Mesenchymal stem cell (in vitro differentiated cells and primary cell): ENCODE data around the gene LOX.

Source experiments
- DNase-seq: peaks from one replicate; pipeline ENCODE4 v3.0.0-alpha.2; 2013
- H2AFZ ChIP-seq: one replicate; pipeline ENCODE4 v1.6.1; 2013; ENCODE audit warnings: low read depth, mild to moderate bottlenecking, control low read depth, inconsistent platforms, low read length, moderate library complexity
- H2AK5ac ChIP-seq: 2 replicates; pipeline ENCODE4 v1.6.1; 2013; ENCODE audit warnings: low read length, moderate library complexity, mild to moderate bottlenecking, inconsistent platforms; ENCODE audit not compliant: severe bottlenecking
- H2BK120ac ChIP-seq: one replicate; pipeline ENCODE4 v1.6.1; 2013; ENCODE audit warnings: low read depth, mild to moderate bottlenecking, inconsistent platforms, low read length, moderate library complexity
- H2BK12ac ChIP-seq, 2 experiments: one replicate each; pipeline ENCODE4 v1.6.1; 2013; ENCODE audit warnings: inconsistent platforms in 2 of 2, low read length in 2 of 2, mild to moderate bottlenecking in 2 of 2, moderate library complexity in 2 of 2, control low read depth in 1 of 2
- H2BK15ac ChIP-seq: one replicate; pipeline ENCODE4 v1.6.1; 2013; ENCODE audit warnings: mild to moderate bottlenecking, low read depth, inconsistent platforms; ENCODE audit not compliant: poor library complexity, severe bottlenecking
- H2BK5ac ChIP-seq: 2 replicates; pipeline ENCODE4 v1.6.1; 2013; ENCODE audit warnings: low read depth, mild to moderate bottlenecking, low read length, control low read depth, inconsistent platforms; ENCODE audit not compliant: poor library complexity, severe bottlenecking
- H3K14ac ChIP-seq, 2 experiments: one replicate each; pipeline ENCODE4 v1.6.1; 2013; ENCODE audit warnings: inconsistent platforms in 2 of 2, low read length in 2 of 2, control low read depth in 1 of 2, mild to moderate bottlenecking in 1 of 2, moderate library complexity in 1 of 2
- H3K18ac ChIP-seq, 2 experiments: one replicate each; pipeline ENCODE4 v1.6.1; 2013; ENCODE audit warnings: inconsistent platforms in 2 of 2, low read length in 2 of 2, control low read depth in 1 of 2, low read depth in 1 of 2, mild to moderate bottlenecking in 1 of 2
- H3K23ac ChIP-seq, 2 experiments: one replicate each; pipeline ENCODE4 v1.6.1; 2013; ENCODE audit warnings: inconsistent platforms in 2 of 2, low read length in 2 of 2, mild to moderate bottlenecking in 2 of 2, moderate library complexity in 2 of 2, control low read depth in 1 of 2
- H3K27ac ChIP-seq: 2 replicates; pipeline ENCODE4 v1.5.1; 2013; ENCODE audit warnings: mild to moderate bottlenecking, moderate library complexity, low read length, control low read depth, inconsistent platforms; ENCODE audit not compliant: poor library complexity, severe bottlenecking
- H3K27me3 ChIP-seq, 2 experiments: 2 replicates each; pipeline versions ENCODE4 v1.6.1 to v1.7.0; 2013; ENCODE audit warnings: low read length in 2 of 2, mild to moderate bottlenecking in 2 of 2, moderate library complexity in 2 of 2, control low read depth in 1 of 2, inconsistent platforms in 1 of 2; ENCODE audit not compliant: control insufficient read depth in 1 of 2, insufficient read depth in 1 of 2
- H3K36me3 ChIP-seq, 2 experiments: 2 replicates each; pipeline versions ENCODE4 v1.6.1 to v1.7.0; 2013; ENCODE audit warnings: low read length in 2 of 2, control low read depth in 1 of 2, inconsistent platforms in 1 of 2, low read depth in 1 of 2, mild to moderate bottlenecking in 1 of 2; ENCODE audit not compliant: insufficient read depth in 2 of 2, control insufficient read depth in 1 of 2
- H3K4ac ChIP-seq, 2 experiments: one replicate each; pipeline ENCODE4 v1.6.1; 2013; ENCODE audit warnings: inconsistent platforms in 2 of 2, low read length in 2 of 2, mild to moderate bottlenecking in 2 of 2, moderate library complexity in 2 of 2, control low read depth in 1 of 2, low read depth in 1 of 2
- H3K4me1 ChIP-seq: 2 replicates; pipeline ENCODE4 v1.6.1; 2013; ENCODE audit warnings: low read depth, low read length, control low read depth; ENCODE audit not compliant: control insufficient read depth, insufficient read depth
- H3K4me2 ChIP-seq: 2 replicates; pipeline ENCODE4 v1.6.1; 2013; ENCODE audit warnings: low read length, mild to moderate bottlenecking, inconsistent platforms; ENCODE audit not compliant: poor library complexity, severe bottlenecking
- H3K4me3 ChIP-seq, 2 experiments: 2 replicates each; pipeline versions ENCODE4 v1.5.1 to v1.7.0; 2013; ENCODE audit warnings: low read length in 2 of 2, mild to moderate bottlenecking in 2 of 2, control low read depth in 1 of 2, low read depth in 1 of 2; ENCODE audit not compliant: insufficient read depth in 1 of 2
- H3K79me1 ChIP-seq: replicated peaks from 2 replicates; pipeline ENCODE4 v1.6.1; 2013; ENCODE audit warnings: mild to moderate bottlenecking, control low read depth, low read length, inconsistent platforms; ENCODE audit not compliant: poor library complexity, severe bottlenecking
- H3K9ac ChIP-seq: 2 replicates; pipeline ENCODE4 v1.7.0; 2013; ENCODE audit warnings: mild to moderate bottlenecking, low read length, moderate library complexity
- H3K9me3 ChIP-seq: 2 replicates; pipeline ENCODE4 v1.7.0; 2013; ENCODE audit warnings: mild to moderate bottlenecking, low read length; ENCODE audit not compliant: control insufficient read depth
- H4K8ac ChIP-seq: one replicate; pipeline ENCODE4 v1.6.1; 2013; ENCODE audit warnings: inconsistent platforms, mild to moderate bottlenecking, low read length, moderate library complexity
- H4K91ac ChIP-seq: one replicate; pipeline ENCODE4 v1.6.1; 2013; ENCODE audit warnings: mild to moderate bottlenecking, low read length, inconsistent platforms
- WGBS: methylation state at CpG from one replicate; pipeline ENCODE4 v1.1.7; 2013; ENCODE audit warnings: mixed read lengths; 5-methylcytosine and 5-hydroxymethylcytosine counted together

Gene LOX

DNA sequence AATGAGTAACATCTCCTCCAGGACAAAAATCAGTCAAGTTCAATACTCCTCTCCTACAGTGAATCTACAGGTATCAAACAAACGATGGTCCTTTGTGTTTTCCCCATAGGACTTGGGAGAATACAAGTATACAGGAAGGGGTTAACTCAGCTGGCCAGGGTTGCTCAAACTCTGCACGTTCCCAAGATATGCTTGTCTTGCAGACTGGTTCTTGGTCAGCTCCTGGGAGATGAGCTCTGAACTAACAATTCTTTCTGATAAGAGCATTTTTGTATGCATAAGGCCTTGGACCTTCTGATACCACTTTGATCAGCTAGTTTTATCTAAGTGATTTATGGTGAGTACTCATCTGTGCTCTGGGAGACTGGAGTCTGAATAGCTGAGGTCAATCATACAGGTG lies 42.1 kb downstream of the LOX start:
- Histone ChIP-seq H2AFZ (no peak overlapping the region), H3K9me3 (no peaks in the 10 kb centered on the region), H3K4me1 (no peaks in the 10 kb centered on the region), H4K91ac (no peak overlapping the region), H2BK5ac (no peak overlapping the region), H3K27ac (no peak overlapping the region), H3K4me2 (no peak overlapping the region), H3K4me3 (no peak overlapping the region), H2AK5ac (no peak overlapping the region), H2BK120ac (no peak overlapping the region), H4K8ac (no peak overlapping the region), H3K23ac (no peak overlapping the region), H2BK15ac (no peak overlapping the region), H3K14ac (no peak overlapping the region), H3K27me3 (no peaks in the 10 kb centered on the region), H3K79me1 (peaks cover 2% of the 10 kb centered on the region), H3K4ac (no peak overlapping the region), H3K9ac (no peak overlapping the region), H2BK12ac (no peak overlapping the region), H3K18ac (no peak overlapping the region), H3K36me3 (peaks cover 0 to 19% of the 10 kb centered on the region in 2 experiments)
- WGBS = 49% methylated on average over 2 of the region's 2 CpGs
- no peak for DNase-seq

DNA sequence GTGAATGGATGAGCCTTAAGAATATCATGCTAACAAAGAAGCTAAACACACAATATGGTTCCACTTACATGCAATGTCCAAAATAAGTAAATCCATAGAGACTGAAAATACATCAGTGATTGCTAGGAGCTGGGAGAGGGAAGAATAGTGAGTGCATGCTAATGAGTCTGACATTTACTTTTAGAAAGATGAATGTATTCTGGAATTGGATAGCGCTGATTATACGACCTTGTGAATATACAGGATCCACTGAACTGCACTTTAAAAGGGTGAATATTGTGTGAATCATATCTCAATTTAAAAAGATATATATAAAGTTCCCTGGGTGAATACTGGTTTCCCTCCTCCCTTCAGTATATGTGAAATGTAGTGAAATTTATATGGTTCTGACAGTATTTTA lies 46.2 kb downstream of the LOX start:
- no peak for DNase-seq
- no peak overlapping the region for H3K4ac ChIP-seq
- H3K23ac ChIP-seq = no peak overlapping the region
- no peak overlapping the region for H2AFZ ChIP-seq
- H4K8ac ChIP-seq = no peak overlapping the region
- H3K4me1 ChIP-seq = no peaks in the 10 kb centered on the region
- H3K36me3 ChIP-seq = peaks cover 2 to 30% of the 10 kb centered on the region in 2 experiments
- no peak overlapping the region for H3K27ac ChIP-seq
- H3K9ac ChIP-seq = no peak overlapping the region
- no peak overlapping the region for H3K18ac ChIP-seq
- no peak overlapping the region for H2AK5ac ChIP-seq
- WGBS = no CpG with 5 or more reads among the region's 2 CpGs
- no peaks in the 10 kb centered on the region for H3K9me3 ChIP-seq
- peaks cover 7% of the 10 kb centered on the region for H3K79me1 ChIP-seq
- H2BK5ac ChIP-seq = no peak overlapping the region
- no peak overlapping the region for H3K4me2 ChIP-seq
- no peak overlapping the region for H4K91ac ChIP-seq
- H3K27me3 ChIP-seq = no peaks in the 10 kb centered on the region
- H2BK12ac ChIP-seq = no peak overlapping the region
- no peak overlapping the region for H3K14ac ChIP-seq
- H3K4me3 ChIP-seq = no peak overlapping the region
- no peak overlapping the region for H2BK15ac ChIP-seq
- no peak overlapping the region for H2BK120ac ChIP-seq

- Histone ChIP-seq H4K91ac (no peak overlapping the region), H2BK12ac (no peak overlapping the region), H2BK5ac (no peak overlapping the region), H4K8ac (no peak overlapping the region), H2BK15ac (no peak overlapping the region), H2AFZ (no peak overlapping the region), H3K4me2 (no peak overlapping the region), H3K14ac (no peak overlapping the region), H2AK5ac (no peak overlapping the region), H3K4ac (no peak overlapping the region), H3K4me1 (no peaks in the 10 kb centered on the region), H3K27ac (no peak overlapping the region), H3K79me1 (peaks cover 7% of the 10 kb centered on the region), H3K23ac (no peak overlapping the region), H3K4me3 (no peak overlapping the region), H3K36me3 (peaks cover 2 to 27% of the 10 kb centered on the region in 2 experiments), H3K9me3 (no peaks in the 10 kb centered on the region), H2BK120ac (no peak overlapping the region), H3K18ac (no peak overlapping the region), H3K9ac (no peak overlapping the region), H3K27me3 (no peaks in the 10 kb centered on the region)
- DNase-seq = peak; percentile 29
Observed at GRCh38 chr5:122030251-122030650, 47.8 kb downstream of the LOX start.

DNA sequence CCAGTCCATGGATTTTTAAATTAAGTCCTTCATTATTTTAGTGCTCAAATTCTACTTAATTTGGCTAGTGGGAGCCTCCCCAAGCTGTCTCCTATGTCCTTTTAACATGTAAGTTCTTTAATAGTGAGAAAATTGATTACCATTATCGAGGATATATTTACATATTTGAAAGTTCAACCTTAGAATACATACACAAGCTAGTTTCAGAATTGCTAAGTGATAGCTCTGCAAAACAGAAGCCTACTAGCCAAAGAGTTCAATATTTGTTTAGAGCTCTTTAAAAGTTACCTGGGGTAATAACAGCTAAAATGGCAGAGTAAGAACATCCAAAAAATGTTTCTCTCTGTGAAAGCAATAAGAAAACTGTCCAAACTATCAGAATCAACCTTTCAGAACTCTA lies 48.2 kb downstream of the LOX start:
- H2BK120ac ChIP-seq = no peak overlapping the region
- no peak overlapping the region for H4K8ac ChIP-seq
- H2AK5ac ChIP-seq = no peak overlapping the region
- H2BK15ac ChIP-seq = no peak overlapping the region
- no peak overlapping the region for H2BK12ac ChIP-seq
- no peak overlapping the region for H3K9ac ChIP-seq
- no peak overlapping the region for H3K27ac ChIP-seq
- no peak overlapping the region for H2BK5ac ChIP-seq
- H3K18ac ChIP-seq = no peak overlapping the region
- H4K91ac ChIP-seq = no peak overlapping the region
- H2AFZ ChIP-seq = no peak overlapping the region
- H3K4me3 ChIP-seq = no peak overlapping the region
- H3K9me3 ChIP-seq = no peaks in the 10 kb centered on the region
- H3K4ac ChIP-seq = no peak overlapping the region
- DNase-seq = no peak
- no peaks in the 10 kb centered on the region for H3K27me3 ChIP-seq
- no peak overlapping the region for H3K4me2 ChIP-seq
- H3K4me1 ChIP-seq = no peaks in the 10 kb centered on the region
- H3K14ac ChIP-seq = no peak overlapping the region
- peaks cover 7% of the 10 kb centered on the region for H3K79me1 ChIP-seq
- peaks cover 2 to 27% of the 10 kb centered on the region in 2 experiments for H3K36me3 ChIP-seq
- WGBS = no CpG with 5 or more reads among the region's 1 CpG
- H3K23ac ChIP-seq = no peak overlapping the region
